OCI-M2 (cell line): ENCODE data around the gene RNU5B-1.
"Not testable (repeated sequence)": the region's sequence is repeated elsewhere in the genome, so short reads cannot be mapped to it uniquely, and the experiment has no call there.

Experiments
- DNase-seq: peaks from one replicate; lab custom pipeline; 2025; ENCODE audit not compliant: unreplicated experiment; lab: John Stamatoyannopoulos, UW

Gene RNU5B-1

DNA sequence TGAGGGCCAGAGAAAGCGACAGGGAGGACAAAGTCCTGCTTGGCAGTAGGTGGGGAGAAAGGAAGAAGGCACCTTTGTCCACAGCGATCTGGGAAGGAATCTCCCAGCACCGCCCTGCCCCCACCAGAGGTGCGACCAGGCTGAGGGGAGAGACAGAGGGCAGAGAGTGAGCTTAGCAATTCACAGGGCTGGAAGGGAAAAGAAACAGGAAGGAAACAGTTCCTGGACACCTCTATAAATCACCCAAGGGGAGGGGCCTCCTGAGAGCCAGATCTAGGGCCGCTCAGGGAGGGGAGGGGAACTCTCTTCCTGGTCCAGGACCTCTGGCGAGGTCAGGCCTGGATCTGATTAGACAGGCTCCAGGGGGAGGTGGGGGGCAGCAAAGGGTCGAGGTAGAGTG is 35.4 kb downstream of the RNU5B-1 start:
- no peak for DNase-seq

DNA sequence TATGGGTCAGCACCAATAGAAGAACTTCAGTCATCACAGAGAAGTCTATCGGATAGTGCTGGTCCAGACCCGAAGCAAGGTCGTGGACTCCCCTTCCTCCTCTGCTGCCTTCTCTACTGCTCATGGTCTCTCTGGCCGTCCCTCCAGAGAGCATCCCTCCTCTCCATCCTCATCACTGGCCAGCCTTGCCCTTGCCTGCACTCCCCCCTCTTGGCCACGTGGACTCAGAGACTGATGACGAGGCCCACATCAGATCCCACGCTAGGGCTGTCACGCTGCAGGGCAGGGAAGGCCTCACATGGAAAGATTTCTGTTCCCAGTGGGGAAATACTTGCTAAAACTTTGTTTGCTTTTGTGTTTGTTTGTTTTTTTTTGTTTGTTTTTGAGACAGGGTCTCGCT is 38.0 kb downstream of the RNU5B-1 start:
- no peak for DNase-seq

DNA sequence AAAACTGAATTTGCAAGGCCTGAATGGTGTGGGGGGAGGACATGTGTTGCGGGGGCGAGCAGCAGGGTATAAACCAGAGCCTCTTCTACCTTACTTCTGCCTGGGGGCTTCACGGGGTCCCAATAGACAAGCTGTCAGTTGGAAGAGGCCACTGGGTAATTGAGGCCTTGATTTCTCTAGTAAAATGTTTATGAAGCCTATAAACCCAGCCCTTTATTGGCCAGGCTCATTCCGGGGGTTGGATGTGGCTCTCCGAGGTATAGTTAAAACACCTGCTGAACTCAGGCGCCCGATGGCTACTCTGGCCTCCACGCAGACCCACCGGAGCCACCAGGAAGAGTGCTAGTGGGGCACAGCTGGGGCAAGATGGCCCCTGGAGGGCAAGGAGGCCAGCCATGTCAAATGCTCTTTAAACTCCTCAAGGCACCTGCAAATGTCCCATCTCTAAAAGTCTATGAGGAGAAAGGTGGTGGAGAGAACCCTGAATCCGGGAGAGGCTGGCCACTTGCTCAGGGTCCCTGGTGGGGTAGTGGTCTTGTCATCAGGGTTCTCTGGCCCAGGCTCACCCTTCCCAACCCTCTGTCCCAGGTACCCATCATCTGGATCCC is 39.0 kb downstream of the RNU5B-1 start:
- DNase-seq: no peak

DNA sequence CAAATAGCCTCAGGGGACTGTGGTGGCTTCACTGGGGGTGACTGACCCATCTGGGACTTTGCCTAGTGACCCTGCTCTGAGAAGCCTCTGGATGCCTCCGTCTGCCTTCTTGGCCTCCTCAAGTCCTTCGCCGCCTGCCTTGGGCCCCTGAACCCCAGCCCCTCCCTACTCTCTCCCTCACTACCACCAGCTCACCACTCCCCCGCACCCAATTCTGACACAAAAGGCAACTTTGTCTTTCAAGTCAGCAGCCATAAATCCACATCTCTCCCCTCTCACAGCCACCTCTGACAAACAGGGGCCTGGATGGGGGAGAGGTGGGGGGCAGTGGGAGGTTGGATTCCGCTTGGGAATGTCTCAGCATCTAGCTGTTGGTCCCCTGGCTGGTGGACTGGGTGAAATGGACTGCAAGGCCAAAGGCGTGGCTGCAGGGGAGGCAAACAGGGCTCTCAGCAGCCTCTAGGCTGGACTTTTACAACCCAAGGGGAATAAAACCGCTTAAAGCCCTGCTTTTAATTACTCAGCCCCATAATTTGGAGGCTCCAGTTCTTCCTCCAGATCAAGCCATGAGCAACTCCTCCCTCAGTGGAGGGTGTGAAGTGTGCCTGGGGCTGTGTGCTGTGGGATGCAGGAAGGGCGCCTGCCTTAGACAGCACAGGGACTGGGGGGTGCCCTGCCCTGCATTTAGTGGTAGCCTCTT is 39.9 kb downstream of the RNU5B-1 start:
- DNase-seq: no peak

DNA sequence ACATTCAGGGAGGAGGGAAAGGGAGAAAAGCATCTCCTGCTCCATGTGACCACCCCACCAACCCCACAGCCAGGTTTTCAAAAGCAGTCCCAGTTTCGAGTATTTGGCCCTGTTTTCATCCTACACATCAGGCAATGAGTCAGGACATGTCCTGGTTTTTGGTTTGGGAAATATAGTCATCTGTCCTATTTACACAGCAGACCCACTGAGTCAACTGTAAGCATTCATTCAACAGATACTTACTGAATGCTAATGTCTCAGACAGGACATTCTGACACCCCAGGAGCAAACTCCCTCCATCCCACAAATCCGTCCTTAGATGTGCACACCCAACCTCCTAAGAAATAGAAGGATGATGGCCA is 40.4 kb downstream of the RNU5B-1 start:
- no peak for DNase-seq

DNA sequence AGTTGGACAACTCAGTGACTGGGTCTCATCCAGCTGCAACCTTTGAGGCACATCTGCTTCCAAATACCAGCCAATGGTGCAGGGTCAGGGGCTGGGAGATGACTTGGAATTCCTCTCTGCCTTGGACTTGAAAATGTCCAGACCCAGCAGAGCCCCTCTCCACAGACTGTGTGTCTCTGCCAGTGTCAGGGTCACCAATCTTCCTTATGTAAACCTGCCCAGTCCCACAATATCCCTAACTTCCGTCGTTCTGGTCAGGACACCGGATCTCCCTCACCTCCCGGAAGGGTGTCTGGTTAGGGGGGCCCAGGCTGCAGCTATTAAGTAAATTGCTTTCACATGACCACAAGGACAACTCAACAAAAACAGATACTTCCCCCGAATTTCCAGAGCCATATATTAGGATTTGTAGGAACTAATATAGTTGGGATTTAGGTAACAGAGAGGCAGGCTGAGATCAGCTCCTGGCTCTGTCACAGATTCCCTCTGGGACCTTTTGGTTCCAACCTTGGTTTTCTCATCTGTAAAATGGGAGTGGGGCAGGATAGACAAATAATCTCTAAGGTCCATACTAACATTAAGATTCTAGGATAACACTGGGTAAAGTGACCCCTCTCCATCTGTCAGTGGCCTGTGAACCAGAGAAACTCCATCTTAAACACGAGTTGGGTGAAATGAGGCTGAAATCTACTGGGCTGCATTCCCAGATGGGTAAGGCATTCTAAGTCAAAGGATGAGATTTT is 42.5 kb downstream of the RNU5B-1 start:
- DNase-seq: no peak

DNA sequence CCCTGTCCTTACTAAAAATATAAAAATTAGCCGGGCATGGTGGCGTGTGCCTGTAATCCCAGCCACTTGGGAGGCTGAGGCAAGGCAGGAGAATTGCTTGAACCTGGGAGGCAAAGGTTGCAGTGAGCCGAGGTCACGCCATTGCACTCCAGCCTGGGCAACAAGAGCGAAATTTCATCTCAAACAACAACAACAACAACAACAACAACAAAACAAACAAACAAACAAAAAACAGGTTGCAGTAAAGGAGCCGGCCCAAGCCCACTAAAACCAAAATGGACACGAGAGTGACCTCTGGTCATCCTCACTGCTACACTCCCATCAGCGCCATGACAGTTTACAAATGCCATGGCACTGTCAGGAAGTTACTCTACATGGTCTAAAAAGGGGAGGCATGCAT is 43.3 kb downstream of the RNU5B-1 start:
- not testable (repeated sequence) for DNase-seq

DNA sequence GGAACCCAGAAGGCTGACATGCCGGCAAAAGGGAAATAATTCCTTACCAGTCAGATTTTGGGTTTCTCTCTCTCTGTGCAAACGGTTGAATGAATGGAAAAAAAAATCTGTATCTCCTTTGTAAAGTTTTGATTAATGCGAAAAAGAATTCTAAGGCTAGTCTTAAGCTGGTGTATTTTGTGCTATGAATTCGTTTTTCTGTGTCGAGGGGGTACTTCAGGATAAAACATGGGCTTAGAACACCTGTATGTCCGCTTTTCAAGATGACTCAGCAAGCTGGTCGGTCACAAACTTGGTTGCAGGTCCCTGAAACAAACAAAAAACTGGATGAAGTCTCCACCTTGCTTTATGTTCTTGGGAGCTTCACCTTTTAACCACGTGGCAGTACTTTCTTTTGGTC is 44.9 kb downstream of the RNU5B-1 start:
- DNase-seq: no peak

DNA sequence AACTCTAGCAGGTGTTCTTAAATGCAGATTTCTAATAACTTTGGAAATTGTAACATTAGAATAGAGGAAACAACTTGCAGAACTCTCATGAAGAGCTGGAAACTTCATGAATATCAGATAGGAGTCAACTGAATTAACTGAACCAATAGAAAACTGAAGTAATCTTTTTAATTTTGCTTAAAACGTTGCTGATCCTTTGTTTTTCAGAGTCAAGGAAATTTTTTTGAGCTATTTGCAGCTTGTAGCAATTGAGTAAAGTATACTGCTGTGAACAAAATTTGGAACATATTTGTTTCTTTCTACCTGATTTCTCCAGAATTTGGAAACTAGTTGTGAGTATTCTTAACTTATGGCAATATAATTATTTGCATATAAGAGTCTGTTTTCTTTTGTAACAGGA is 47.5 kb downstream of the RNU5B-1 start:
- DNase-seq: not testable (repeated sequence)
